HCT116 (cell line): Measurements from ENCODE around the gene MMP21. TPM values are rescaled to one million over a fixed set of nuclear protein-coding genes. Genes with fewer than 3 reads are reported as not detected.

ENCODE experiments used
- ATAC-seq: fragments of 200-7000 bp; cut with Tn5 transposase; 2 replicates; pipeline ENCODE4 v1.9.1; 2020; ENCODE audit warnings: mild to moderate bottlenecking, moderate library complexity
- BruUV-seq: library from RNA; stranded (reverse); fragments of 400-500 nt; replicated peaks from 2 replicates; lab custom pipeline; 2021; lab: Mats Ljungman, UMichigan
- CTCF ChIA-PET: fragments of 300-600 bp; sonication (Branson Sonifier 250); formaldehyde crosslinking; loops from one replicate; lab custom pipeline; 2021; ENCODE audit warnings: antibody characterized with exemption; lab: Charles Lee
- POLR2A ChIA-PET: fragments of 300-600, 350-600 bp; sonication (Branson Sonifier 250); formaldehyde crosslinking; loops from one replicate; lab custom pipeline; 2021; ENCODE audit warnings: antibody characterized with exemption; lab: Charles Lee
- RAD21 ChIA-PET, 2 experiments: fragments of 300-600 bp; sonication (Branson Sonifier 250); formaldehyde crosslinking; loops; one replicate each; lab custom pipeline; 2023; ENCODE audit warnings: low total read pairs in 2 of 2; ENCODE audit not compliant: uncharacterized antibody in 2 of 2, unreplicated experiment in 2 of 2, low non-redundant PET in 1 of 2; lab: Charles Lee
- DNase-seq: peaks from one replicate; pipeline ENCODE4 v3.0.0-alpha.2; 2010; ENCODE audit warnings: low read depth, low spot score
- H2AFZ ChIP-seq: fragments of 200-600 bp; shearing (Covaris generic), sonication (generic); 2 replicates; pipeline ENCODE4 v1.6.1; 2017; ENCODE audit warnings: low read depth, mixed run types, mixed read lengths, antibody characterized with exemption, low read length; ENCODE audit not compliant: poor library complexity, severe bottlenecking
- H3K27ac ChIP-seq: 2 replicates; pipeline ENCODE4 v1.5.1; 2012; ENCODE audit warnings: low read depth, low read length
- H3K27me3 ChIP-seq: fragments of 200-600 bp; sonication (generic); 2 replicates; pipeline ENCODE4 v1.6.1; 2016; ENCODE audit warnings: mixed run types, low read length, mixed read lengths; ENCODE audit not compliant: insufficient read depth
- H3K36me3 ChIP-seq, 2 experiments: fragments of 200-500 bp in 1 of 2; fragments of 200-600 bp in 1 of 2; sonication (Bioruptor generic) in 1 of 2; sonication (generic) in 1 of 2; 2 replicates each; pipeline versions ENCODE4 v1.5.1 to v1.6.1; 2014 to 2016; ENCODE audit warnings: low read length in 2 of 2, inconsistent platforms in 1 of 2, mixed read lengths in 1 of 2, mixed run types in 1 of 2; ENCODE audit not compliant: insufficient read depth in 2 of 2, control insufficient read depth in 1 of 2
- H3K4me1 ChIP-seq, 2 experiments: fragments of 200-600 bp in 1 of 2; sonication (generic) in 1 of 2; 2 replicates each; pipeline versions ENCODE4 v1.5.1 to v1.6.1; 2012 to 2017; ENCODE audit warnings: low read length in 2 of 2, inconsistent platforms in 1 of 2, mild to moderate bottlenecking in 1 of 2, mixed read lengths in 1 of 2, mixed run types in 1 of 2, moderate library complexity in 1 of 2; ENCODE audit not compliant: insufficient read depth in 2 of 2, control insufficient read depth in 1 of 2
- H3K4me2 ChIP-seq: fragments of 200-600 bp; sonication (generic); 2 replicates; pipeline ENCODE4 v1.6.1; 2017; ENCODE audit warnings: mixed run types, low read length, mixed read lengths
- H3K4me3 ChIP-seq, 2 experiments: fragments of 200-600 bp in 1 of 2; sonication (generic) in 1 of 2; replicated peaks in 1 of 2; 2 replicates each; pipeline ENCODE4 v1.5.1; 2011 to 2016; ENCODE audit warnings: low read length in 2 of 2, control low read depth in 1 of 2, low read depth in 1 of 2, mild to moderate bottlenecking in 1 of 2, mixed read lengths in 1 of 2, mixed run types in 1 of 2
- H3K79me2 ChIP-seq: fragments of 200-600 bp; sonication (generic); 2 replicates; pipeline ENCODE4 v1.6.1; 2017; ENCODE audit warnings: mild to moderate bottlenecking, mixed run types, low read length, moderate library complexity, mixed read lengths; ENCODE audit not compliant: insufficient read depth
- H3K9ac ChIP-seq: fragments of 200-600 bp; sonication (generic); 2 replicates; pipeline ENCODE4 v1.6.1; 2016; ENCODE audit warnings: low read length, mixed read lengths
- H3K9me2 ChIP-seq: fragments of 200-600 bp; sonication (generic), shearing (Covaris generic); 2 replicates; pipeline ENCODE4 v1.6.1; 2017; ENCODE audit warnings: mixed run types, mild to moderate bottlenecking, moderate library complexity; ENCODE audit not compliant: insufficient read depth
- H3K9me3 ChIP-seq, 2 experiments: fragments of 200-500 bp in 1 of 2; fragments of 200-600 bp in 1 of 2; sonication (Bioruptor generic) in 1 of 2; sonication (generic) in 1 of 2; 2 replicates each; pipeline ENCODE4 v1.6.1; 2014 to 2017; ENCODE audit warnings: low read length in 2 of 2, mixed read lengths in 2 of 2, inconsistent platforms in 1 of 2, low read depth in 1 of 2, mild to moderate bottlenecking in 1 of 2, mixed run types in 1 of 2, moderate library complexity in 1 of 2; ENCODE audit not compliant: control insufficient read depth in 1 of 2, insufficient read depth in 1 of 2
- H4K20me1 ChIP-seq: fragments of 200-600 bp; sonication (generic), shearing (Covaris generic); 2 replicates; pipeline ENCODE4 v1.6.1; 2017; ENCODE audit warnings: mixed run types, mild to moderate bottlenecking, moderate library complexity; ENCODE audit not compliant: insufficient read depth
- ATF3 ChIP-seq: IDR thresholded peaks from 2 replicates; pipeline ENCODE4 v1.6.1; 2012
- CBX3 ChIP-seq: IDR thresholded peaks from 2 replicates; pipeline ENCODE4 v1.6.1; 2012; ENCODE audit warnings: low read depth
- CEBPB ChIP-seq: IDR thresholded peaks from 2 replicates; pipeline ENCODE4 v1.6.1; 2012; ENCODE audit warnings: low read depth
- EZH2 ChIP-seq: fragments of 200-600 bp; sonication (generic); IDR thresholded peaks from 2 replicates; pipeline ENCODE4 v1.6.1; 2017; ENCODE audit warnings: antibody characterized with exemption, mixed run types
- EZH2phosphoT487 ChIP-seq: fragments of 200-600 bp; IDR thresholded peaks from 2 replicates; pipeline ENCODE4 v1.6.1; 2018; ENCODE audit warnings: antibody characterized with exemption, borderline replicate concordance
- FOSL1 ChIP-seq: IDR thresholded peaks from 2 replicates; pipeline ENCODE4 v1.6.1; 2012; ENCODE audit warnings: low read depth
- SIN3A ChIP-seq: IDR thresholded peaks from 2 replicates; pipeline ENCODE4 v1.6.1; 2012; ENCODE audit warnings: low read depth
- SRF ChIP-seq: IDR thresholded peaks from 2 replicates; pipeline ENCODE4 v1.6.1; 2012; ENCODE audit warnings: low read depth
- TCF7L2 ChIP-seq: IDR thresholded peaks from 2 replicates; pipeline ENCODE4 v1.7.0; 2011; ENCODE audit warnings: borderline replicate concordance, inconsistent platforms; ENCODE audit not compliant: insufficient read depth, insufficient read length; ENCODE audit errors: extremely low read depth
- YY1 ChIP-seq: IDR thresholded peaks from 2 replicates; pipeline ENCODE4 v1.6.1; 2011; ENCODE audit warnings: low read length, low read depth, moderate library complexity, mild to moderate bottlenecking; ENCODE audit not compliant: insufficient replicate concordance; ENCODE audit errors: extremely low read depth
- ZFX ChIP-seq: fragments of 450-650 bp; IDR thresholded peaks from 2 replicates; pipeline ENCODE4 v1.6.1; 2017
- intact Hi-C: fragments of 100-400 bp; cut with micrococcal nuclease; formaldehyde crosslinking; loops from 2 replicates; pipeline ENCODE4 v1.10.0; 2022
- total RNA-seq: library from RNA; stranded (reverse); gene quantifications from one replicate; pipeline ENCODE4 v1.2.1, GENCODE V29; 2021; ENCODE audit not compliant: unreplicated experiment
- TF ChIP-seq, protein P1 (sequence below), 3 experiments: fragments of 200-600 bp in 1 of 3; sonication (generic) in 1 of 3; IDR thresholded peaks in 2 of 3; conservative IDR thresholded peaks in 1 of 3; 2 replicates each; pipeline ENCODE4 v1.5.1; 2012 to 2017; ENCODE audit warnings: low read depth in 2 of 3, low read length in 2 of 3, antibody characterized with exemption in 1 of 3, borderline replicate concordance in 1 of 3, control low read depth in 1 of 3, mild to moderate bottlenecking in 1 of 3, mixed read lengths in 1 of 3, mixed run types in 1 of 3, moderate library complexity in 1 of 3; ENCODE audit not compliant: insufficient read depth in 1 of 3

MMP21 gene
- total RNA-seq, 1 experiment from 2014 or later, result not detected

DNA sequence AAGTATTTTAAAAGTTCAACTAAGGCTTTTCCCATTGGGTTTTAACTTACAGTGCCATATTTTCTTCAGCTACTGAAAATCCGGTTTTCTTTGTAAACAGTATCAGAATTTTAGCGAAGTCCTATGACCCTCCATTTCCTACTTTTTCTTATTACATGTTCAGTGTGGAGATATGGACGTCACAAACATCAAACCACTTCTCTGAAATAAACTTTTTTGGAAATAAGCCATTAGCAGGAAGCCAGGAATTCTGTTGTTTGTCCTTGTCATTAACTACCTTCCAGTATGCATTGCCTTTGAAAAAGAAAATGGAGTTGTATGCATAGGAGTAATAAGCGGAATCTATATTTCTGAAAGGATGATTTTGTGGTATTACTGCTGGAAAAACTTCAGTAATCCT lies 9.1 kb downstream of the MMP21 start (continued):
- TF ChIP-seq TCF7L2 (no peak), FOSL1 (no peak), EZH2 (no peak), SIN3A (no peak), ATF3 (no peak), CEBPB (no peak), CBX3 (no peak), EZH2phosphoT487 (no peak)

DNA sequence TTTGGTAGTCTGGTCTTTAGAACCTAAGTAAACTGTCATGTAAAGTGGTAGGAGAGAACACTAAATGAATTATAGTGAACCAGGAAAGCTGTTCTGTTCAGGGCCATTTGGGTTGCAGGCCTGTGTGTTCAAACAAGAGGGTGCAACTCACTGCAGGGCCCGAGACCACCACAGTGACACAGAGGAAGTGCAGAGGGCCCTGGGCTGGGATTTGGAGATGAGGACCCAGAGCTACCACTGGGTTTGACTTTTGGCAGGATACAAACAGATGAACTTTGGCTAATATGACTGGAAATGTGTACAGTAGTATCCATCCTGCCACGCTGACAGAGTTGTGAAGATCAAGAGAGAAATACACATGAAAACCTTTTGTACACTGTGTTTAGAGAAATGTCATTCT lies 9.8 kb downstream of the MMP21 start:
- Histone ChIP-seq H4K20me1 (no peaks in the 10 kb centered on the region), H3K9me3 (no peaks in the 10 kb centered on the region), H3K4me2 (no peak overlapping the region), H3K27ac (no peak overlapping the region), H2AFZ (no peak overlapping the region), H3K4me3 (no peak overlapping the region), H3K9me2 (no peaks in the 10 kb centered on the region), H3K9ac (no peak overlapping the region), H3K79me2 (no peaks in the 10 kb centered on the region), H3K4me1 (no peaks in the 10 kb centered on the region), H3K36me3 (peaks cover 25 to 38% of the 10 kb centered on the region in 2 experiments), H3K27me3 (no peaks in the 10 kb centered on the region)
- ATAC-seq, result no peak
- intact Hi-C loops, result no loop called here
- no peak for TF ChIP-seq ZFX
- no peak for TF ChIP-seq SRF
- no peak for TF ChIP-seq YY1
- no peak for TF ChIP-seq ATF3
- TF ChIP-seq, protein P1, sequence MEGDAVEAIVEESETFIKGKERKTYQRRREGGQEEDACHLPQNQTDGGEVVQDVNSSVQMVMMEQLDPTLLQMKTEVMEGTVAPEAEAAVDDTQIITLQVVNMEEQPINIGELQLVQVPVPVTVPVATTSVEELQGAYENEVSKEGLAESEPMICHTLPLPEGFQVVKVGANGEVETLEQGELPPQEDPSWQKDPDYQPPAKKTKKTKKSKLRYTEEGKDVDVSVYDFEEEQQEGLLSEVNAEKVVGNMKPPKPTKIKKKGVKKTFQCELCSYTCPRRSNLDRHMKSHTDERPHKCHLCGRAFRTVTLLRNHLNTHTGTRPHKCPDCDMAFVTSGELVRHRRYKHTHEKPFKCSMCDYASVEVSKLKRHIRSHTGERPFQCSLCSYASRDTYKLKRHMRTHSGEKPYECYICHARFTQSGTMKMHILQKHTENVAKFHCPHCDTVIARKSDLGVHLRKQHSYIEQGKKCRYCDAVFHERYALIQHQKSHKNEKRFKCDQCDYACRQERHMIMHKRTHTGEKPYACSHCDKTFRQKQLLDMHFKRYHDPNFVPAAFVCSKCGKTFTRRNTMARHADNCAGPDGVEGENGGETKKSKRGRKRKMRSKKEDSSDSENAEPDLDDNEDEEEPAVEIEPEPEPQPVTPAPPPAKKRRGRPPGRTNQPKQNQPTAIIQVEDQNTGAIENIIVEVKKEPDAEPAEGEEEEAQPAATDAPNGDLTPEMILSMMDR (IDR thresholded peaks at IDR 0.05 in 2 of 3, conservative IDR thresholded peaks at IDR 0.05 in 1 of 3; ENCODE audit: borderline replicate concordance in 1 of 3, insufficient read depth in 1 of 3, low read depth in 2 of 3, low read length in 2 of 3), result no peak
- no peak for TF ChIP-seq EZH2
- no peak for TF ChIP-seq EZH2phosphoT487
- no peak for TF ChIP-seq TCF7L2
- no peak for TF ChIP-seq FOSL1
- ChIA-PET POLR2A (no interaction called here), CTCF (no interaction called here), RAD21 (no interaction called here)
- no peak for DNase-seq
- no TSS peak for BruUV-seq
